Keratinocyte (primary cell): ENCODE data around the gene TRIM45. TPM values are rescaled to one million over a fixed set of nuclear protein-coding genes. Genes with fewer than 3 reads are reported as not detected.

Experiments
- DNase-seq: peaks from one replicate; pipeline ENCODE4 v3.0.0-alpha.2; 2011; ENCODE audit warnings: low read depth, missing footprints, low spot score
- FAIRE-seq: peaks from 2 replicates; lab custom pipeline; 2011; peaks lifted over from hg19 to GRCh38; lab: Jason Lieb, UNC
- H2AFZ ChIP-seq: 2 replicates; pipeline ENCODE4 v1.6.0; 2012; ENCODE audit warnings: low read length, control low read depth, inconsistent platforms; ENCODE audit not compliant: control insufficient read depth
- H3K27ac ChIP-seq: 2 replicates; pipeline ENCODE4 v1.5.1; 2011; ENCODE audit warnings: low read length; ENCODE audit not compliant: control insufficient read depth, insufficient read depth
- H3K27me3 ChIP-seq: 3 replicates; pipeline ENCODE4 v1.6.0; 2011; ENCODE audit warnings: low read length; ENCODE audit not compliant: control insufficient read depth, insufficient read depth; ENCODE audit errors: extremely low read depth
- H3K36me3 ChIP-seq, 2 experiments: 2 replicates in 1 of 2; 3 replicates in 1 of 2; pipeline ENCODE4 v1.5.1; 2011; ENCODE audit warnings: low read length in 2 of 2, mild to moderate bottlenecking in 1 of 2; ENCODE audit not compliant: control insufficient read depth in 2 of 2, insufficient read depth in 2 of 2; ENCODE audit errors: extremely low read depth in 1 of 2
- H3K4me1 ChIP-seq: 3 replicates; pipeline ENCODE4 v1.5.1; 2011; ENCODE audit warnings: low read length; ENCODE audit not compliant: control insufficient read depth, insufficient read depth; ENCODE audit errors: extremely low read depth
- H3K4me2 ChIP-seq: 3 replicates; pipeline ENCODE4 v1.6.0; 2011; ENCODE audit warnings: low read depth, low read length; ENCODE audit not compliant: control insufficient read depth, insufficient read depth; ENCODE audit errors: extremely low read depth
- H3K4me3 ChIP-seq, 3 experiments: fragments of 200-600 bp in 1 of 3; sonication (generic) in 1 of 3; 2 replicates in 2 of 3; 3 replicates in 1 of 3; pipeline ENCODE4 v1.5.1; 2011 to 2016; ENCODE audit warnings: low read length in 3 of 3, mild to moderate bottlenecking in 3 of 3, control low read depth in 2 of 3, inconsistent platforms in 1 of 3, low read depth in 1 of 3, mixed read lengths in 1 of 3, mixed run types in 1 of 3, moderate library complexity in 1 of 3; ENCODE audit not compliant: control insufficient read depth in 2 of 3, insufficient read depth in 2 of 3; ENCODE audit errors: extremely low read depth in 1 of 3
- H3K79me2 ChIP-seq: 2 replicates; pipeline ENCODE4 v1.6.0; 2012; ENCODE audit warnings: low read length; ENCODE audit not compliant: control insufficient read depth, insufficient read depth
- H3K9ac ChIP-seq: 3 replicates; pipeline ENCODE4 v1.6.0; 2011; ENCODE audit warnings: low read length; ENCODE audit not compliant: control insufficient read depth, insufficient read depth; ENCODE audit errors: extremely low read depth
- H3K9me1 ChIP-seq: 3 replicates; pipeline ENCODE4 v1.6.0; 2011; ENCODE audit warnings: low read length; ENCODE audit not compliant: control insufficient read depth, insufficient read depth; ENCODE audit errors: extremely low read depth
- H3K9me3 ChIP-seq: 2 replicates; pipeline ENCODE4 v1.5.1; 2012; ENCODE audit warnings: low read depth, low read length; ENCODE audit not compliant: control insufficient read depth
- H4K20me1 ChIP-seq: 3 replicates; pipeline ENCODE4 v1.6.0; 2011; ENCODE audit warnings: low read length; ENCODE audit not compliant: control insufficient read depth, insufficient read depth; ENCODE audit errors: extremely low read depth
- CTCF ChIP-seq, 3 experiments: IDR thresholded peaks in 1 of 3; conservative IDR thresholded peaks in 1 of 3; optimal IDR thresholded peaks in 1 of 3; 2 replicates in 2 of 3; 3 replicates in 1 of 3; pipeline versions ENCODE3 to v1.5.1; 2011; ENCODE audit warnings: low read length in 3 of 3, mild to moderate bottlenecking in 3 of 3, moderate library complexity in 2 of 3, control low read depth in 1 of 3, inconsistent platforms in 1 of 3; ENCODE audit not compliant: insufficient read depth in 2 of 3; ENCODE audit errors: extremely low read depth in 1 of 3
- EZH2 ChIP-seq: IDR thresholded peaks from one replicate; pipeline ENCODE4 v1.6.1; 2012; ENCODE audit warnings: inconsistent platforms, mild to moderate bottlenecking, low read length, moderate library complexity
- dilution Hi-C: fragments of 300-500 bp; cut with MboI; formaldehyde crosslinking; loops from one replicate; pipeline ENCODE4 v1.7.0; 2020; ENCODE audit warnings: low sequenced_read_pairs; ENCODE audit not compliant: extremely low pct_ligation_motif_present
- polyA plus RNA-seq, 5 experiments: library from polyadenylated mRNA; depleted of rRNA in 3 of 5; stranded (reverse) in 3 of 5; stranded (forward) in 1 of 5; unstranded in 1 of 5; fragments of >200 nt; gene quantifications; 1 replicate in 1 of 5; 2 replicates in 3 of 5; 3 replicates in 1 of 5; pipeline versions ENCODE4 v1.2.1 to v1.2.3, GENCODE V29; 2011 to 2012; ENCODE audit warnings: missing spikeins in 2 of 5, low read depth in 1 of 5, low replicate concordance in 1 of 5

The TRIM45 gene
- polyA plus RNA-seq, 1 donor (not counting 4 experiments of a cell fraction or from before 2014, with no cell fraction given): 2.7 TPM

DNA sequence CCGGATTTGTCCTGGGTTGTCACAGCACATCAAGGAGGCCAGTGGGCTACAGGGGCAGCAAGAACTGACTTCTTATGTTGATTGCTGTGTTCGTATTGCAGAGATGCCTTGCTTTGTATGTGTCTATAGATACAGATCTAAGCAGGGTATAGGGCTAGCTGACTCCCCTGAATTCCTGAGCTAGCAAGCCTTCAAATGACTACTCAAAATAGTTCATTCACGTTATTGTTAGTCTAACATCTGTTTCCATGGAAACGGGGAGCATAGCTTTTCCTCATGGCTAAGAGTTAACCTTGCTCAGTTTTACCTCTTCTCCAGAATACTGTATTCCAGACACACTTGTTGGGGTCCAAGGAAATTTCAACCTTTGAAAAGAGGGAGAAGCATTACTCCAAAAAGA is 24.1 kb downstream of the TRIM45 start:
- no peaks in the 10 kb centered on the region for H3K79me2 ChIP-seq
- no peaks in the 10 kb centered on the region for H4K20me1 ChIP-seq
- TF ChIP-seq EZH2 (no peak), CTCF (optimal IDR thresholded peaks at IDR 0.05 in 1 of 3, IDR thresholded peaks at IDR 0.05 in 1 of 3, conservative IDR thresholded peaks at IDR 0.05 in 1 of 3; ENCODE audit: extremely low read depth in 1 of 3, insufficient read depth in 2 of 3, low read length in 3 of 3) (no peak)
- H3K27ac ChIP-seq: no peak overlapping the region
- no peaks in the 10 kb centered on the region for H3K27me3 ChIP-seq
- FAIRE-seq (no peak), DNase-seq (no peak)
- H3K9me3 ChIP-seq: no peaks in the 10 kb centered on the region
- peaks cover 3 to 30% of the 10 kb centered on the region in 2 experiments for H3K36me3 ChIP-seq
- H3K4me2 ChIP-seq: no peak overlapping the region
- peaks cover 19% of the 10 kb centered on the region for H3K4me1 ChIP-seq
- H3K4me3 ChIP-seq: no peak overlapping the region
- H2AFZ ChIP-seq: no peak overlapping the region
- no peak overlapping the region for H3K9ac ChIP-seq
- dilution Hi-C loops: no loop called here
- no peaks in the 10 kb centered on the region for H3K9me1 ChIP-seq

GRCh38 chr1:117096951-117097408 is 24.6 kb downstream of the TRIM45 start:
- H3K9me1 ChIP-seq: no peaks in the 10 kb centered on the region
- no peak for FAIRE-seq
- TF ChIP-seq EZH2 (no peak), CTCF (optimal IDR thresholded peaks at IDR 0.05 in 1 of 3, IDR thresholded peaks at IDR 0.05 in 1 of 3, conservative IDR thresholded peaks at IDR 0.05 in 1 of 3; ENCODE audit: extremely low read depth in 1 of 3, insufficient read depth in 2 of 3, low read length in 3 of 3) (no peak)
- no peak overlapping the region for H3K9ac ChIP-seq
- H2AFZ ChIP-seq: no peak overlapping the region
- H3K4me3 ChIP-seq: no peak overlapping the region
- no peaks in the 10 kb centered on the region for H3K9me3 ChIP-seq
- H3K4me2 ChIP-seq: no peak overlapping the region
- H4K20me1 ChIP-seq: no peaks in the 10 kb centered on the region
- no peak for DNase-seq
- dilution Hi-C loops: no loop called here
- no peaks in the 10 kb centered on the region for H3K79me2 ChIP-seq
- H3K27ac ChIP-seq: no peak overlapping the region
- H3K36me3 ChIP-seq: peaks cover 3 to 28% of the 10 kb centered on the region in 2 experiments
- H3K27me3 ChIP-seq: no peaks in the 10 kb centered on the region
- peaks cover 23% of the 10 kb centered on the region for H3K4me1 ChIP-seq
